ENCODE measurements around the gene COPB1. TPM values are rescaled to one million over a fixed set of nuclear protein-coding genes. Genes with fewer than 3 reads are reported as not detected.

COPB1 gene
- total RNA-seq (2021; fragmentation: NEBNext Ultra II Directional; extraction: Animal tissue kit (Norgen Biotek cat#: 25700)) = 71.0 and 72.1 TPM in 2 replicates
- 17.0 and 28.7 TPM in 2 replicates for polyA plus RNA-seq (2011; rRNA removed)
- 36.8 TPM for polyA plus RNA-seq (2011; cell fraction: cytosol; rRNA removed)
- 25.9 TPM for polyA plus RNA-seq (2011; cell fraction: nucleus; rRNA removed)
- polyA plus RNA-seq (2012, experiment 1 of 2) = 49.6 to 65.1 TPM (median 55.2 TPM) in 4 replicates
- polyA plus RNA-seq (2012, experiment 2 of 2) = 4.7 TPM
- polyA plus RNA-seq (2013, experiment 1 of 2) = 45.9 TPM
- polyA plus RNA-seq (2013, experiment 2 of 2) = 44.6 TPM
- 50.8 and 74.8 TPM in 2 replicates for polyA minus RNA-seq (2011; rRNA and poly(A)+ RNA removed)
- polyA minus RNA-seq (2011; cell fraction: cytosol; rRNA and poly(A)+ RNA removed) = 59.4 TPM
- 43.4 TPM for polyA minus RNA-seq (2011; cell fraction: nucleus; rRNA and poly(A)+ RNA removed)
- long read RNA-seq, experiment 1, transcript COPB1-202 (22 exons, 3,382 nt) = major isoform, 11 of 84 reads
- long read RNA-seq, experiment 1, partial matches to known transcripts = 53 of 84 reads
- long read RNA-seq, experiment 1, other reads (novel, unspliced or antisense) = 19 of 84 reads
- long read RNA-seq, experiment 2, transcript COPB1-202 (22 exons, 3,382 nt) = major isoform, 28 of 95 reads
- long read RNA-seq, experiment 2, partial matches to known transcripts = 46 of 95 reads
- long read RNA-seq, experiment 2, other reads (novel, unspliced or antisense) = 18 of 95 reads

DNA sequence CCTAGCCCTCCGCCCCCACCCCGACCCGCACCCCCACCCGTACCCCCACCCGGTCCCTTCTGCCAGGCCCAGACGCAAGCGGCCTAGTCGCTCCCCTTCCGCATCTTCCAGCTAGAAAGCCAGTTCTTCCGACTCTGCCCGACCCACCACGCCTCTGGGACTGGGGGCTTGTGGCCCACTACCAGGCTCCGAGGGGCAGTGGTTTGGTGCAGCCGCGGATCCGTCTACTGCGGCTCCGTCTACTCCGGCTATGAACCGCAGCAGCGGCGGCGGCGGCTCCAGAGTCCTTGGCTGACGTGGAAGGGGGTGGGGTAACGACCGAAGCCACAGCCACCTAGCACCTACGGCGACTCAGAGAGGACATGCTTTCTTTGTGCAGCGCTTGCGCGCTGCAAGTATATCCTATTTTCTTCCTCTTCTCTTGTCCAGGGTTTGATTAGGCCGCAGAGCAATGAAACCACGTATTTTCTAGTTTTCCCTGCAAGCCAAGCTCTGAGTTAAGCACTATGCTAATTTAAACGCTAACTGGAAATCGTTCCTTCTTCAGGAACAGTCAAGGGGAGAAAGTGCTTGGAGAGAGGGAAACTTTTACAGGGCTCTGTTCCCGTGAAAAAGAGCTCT lies at the start of gene COPB1:
TSS of gene COPB1 (minus strand) at position 252 of the 621 bp plus-strand sequence. CDS start 883 bp downstream, outside the sequence.
- Histone ChIP-seq H3K23me2 (ENCODE audit: low read depth, low read length) (peaks cover 3% of the 10 kb centered on the region; the same call in 1 of the 2 replicates), H3K79me2 (ENCODE audit: control insufficient read depth in 1 of 2, insufficient read depth in 2 of 2, low read length in 2 of 2) (peaks cover 0 to 17% of the 10 kb centered on the region in 2 experiments; a peak in 3 of 4 replicates), H3K14ac (ENCODE audit: insufficient read length) (no peak within 1 kb of the TSS), H3K79me1 (ENCODE audit: low read depth, low read length) (no peaks in the 10 kb centered on the region), H2BK12ac (ENCODE audit: low read depth, low read length) (no peak within 1 kb of the TSS; the same call in 1 of the 2 replicates), H3K36me3 (ENCODE audit: control insufficient read depth in 2 of 4, insufficient read depth in 4 of 4, low read length in 3 of 4) (peaks cover 0 to 33% (median 5%) of the 10 kb centered on the region in 4 experiments; a peak in 4 of 8 replicates), H3K56ac (replicated peaks; ENCODE audit: insufficient read length, low read depth, low read length) (peak within 1 kb of the TSS; percentile 86), H2BK120ac (replicated peaks; ENCODE audit: low read depth, low read length) (no peak within 1 kb of the TSS), H2BK5ac (ENCODE audit: low read depth, low read length) (peak within 1 kb of the TSS; percentile 50; the same call in 1 of the 2 replicates), H3K27me3 (replicated peaks in 1 of 4; ENCODE audit: control insufficient read depth in 3 of 4, extremely low read depth in 1 of 4, insufficient read depth in 3 of 4, low read length in 3 of 4) (no peaks in the 10 kb centered on the region), H3K4me1 (replicated peaks in 1 of 4; ENCODE audit: control insufficient read depth in 3 of 4, insufficient read depth in 4 of 4, low read length in 3 of 4) (no peaks in the 10 kb centered on the region; a peak in 1 of 7 replicates), H2BK20ac (ENCODE audit: low read length) (no peak within 1 kb of the TSS), H3K4ac (replicated peaks; ENCODE audit: insufficient read length, low read depth, low read length) (no peak within 1 kb of the TSS), H3K4me2 (ENCODE audit: insufficient read depth in 1 of 2, low read depth in 2 of 2, low read length in 2 of 2) (peak within 1 kb of the TSS; percentile 60 to 69), H3K27ac (ENCODE audit: low read depth, low read length) (peak within 1 kb of the TSS; percentile 67), H3K9me3 (ENCODE audit: insufficient read depth in 2 of 2, low read depth in 1 of 2, low read length in 1 of 2) (no peaks in the 10 kb centered on the region), H4K8ac (ENCODE audit: extremely low read depth, insufficient read depth, low read length) (peak within 1 kb of the TSS; percentile 86), H4K20me1 (replicated peaks in 1 of 2; ENCODE audit: control insufficient read depth in 1 of 2, insufficient read depth in 2 of 2, low read length in 2 of 2) (peaks cover 0 to 3% of the 10 kb centered on the region in 2 experiments), H2AFZ (ENCODE audit: low read length) (peak within 1 kb of the TSS; percentile 85; the same call in 1 of the 2 replicates), H3K18ac (ENCODE audit: extremely low read depth, low read length) (peak within 1 kb of the TSS; percentile 73), H2AK5ac (ENCODE audit: low read depth, low read length) (no peak within 1 kb of the TSS), H3K4me3 (ENCODE audit: extremely low read depth in 1 of 4, insufficient read depth in 2 of 4, low read depth in 3 of 4, low read length in 4 of 4) (peak within 1 kb of the TSS; percentile 70 to 87 (median 77)), H4K5ac (ENCODE audit: insufficient read length, low read depth, low read length) (peak within 1 kb of the TSS; percentile 81), H2BK15ac (ENCODE audit: low read length) (no peak within 1 kb of the TSS), H4K91ac (replicated peaks; ENCODE audit: insufficient read length, low read length) (no peak within 1 kb of the TSS), H3K23ac (ENCODE audit: insufficient read length) (no peak within 1 kb of the TSS), H3K9ac (replicated peaks in 1 of 4; ENCODE audit: extremely low read depth in 1 of 4, low read depth in 3 of 4, low read length in 3 of 4) (peak within 1 kb of the TSS; percentile 69 to 93 (median 82))
- FAIRE-seq (peak; percentile 39), DNase-seq (ENCODE audit: low read depth in 1 of 2, low spot score in 2 of 2) (peak; percentile 65 to 92)
- 3% methylated on average over 29 of the region's 37 CpGs; no CpG with 5 or more reads in 1 of the 2 experiments for WGBS, 2 experiments (ENCODE audit: extremely low coverage in 1 of 2, insufficient coverage in 1 of 2, insufficient read length in 1 of 2, insufficient replicate concordance in 2 of 2, low coverage in 1 of 2, low lambda C conversion rate in 2 of 2, missing lambda C conversion rate in 1 of 2)
- POLR2A ChIA-PET (ENCODE audit: partially characterized antibody) = interaction anchor here (0.6 to 1.7 kb wide), 13 partner anchors 9 to 392 kb away, joined by 3 to 10 read pairs (median 4); partner anchors contain the start of genes CYP2R1, PDE3B and PSMA1
- CTCF ChIA-PET (ENCODE audit: partially characterized antibody) = interaction anchor here (0.9 to 1.0 kb wide), 2 partner anchors 45 to 126 kb away, joined by 3 read pairs; no protein-coding TSS in a partner anchor
- TF ChIP-seq POU5F1 (IDR thresholded peaks at IDR 0.05; ENCODE audit: low read depth, low read length) (no peak), EGR1 (IDR thresholded peaks at IDR 0.05; ENCODE audit: borderline replicate concordance, low read depth, low read length) (no peak), TAF7 (optimal IDR thresholded peaks at IDR 0.05; ENCODE audit: borderline replicate concordance, low read depth, low read length) (peak; percentile 89), CHD1 (IDR thresholded peaks at IDR 0.05; ENCODE audit: low read depth, low read length) (no peak), KDM1A (IDR thresholded peaks at IDR 0.05; ENCODE audit: borderline replicate concordance, low read length) (no peak), ASH2L (IDR thresholded peaks at IDR 0.05; ENCODE audit: low read length) (peak; percentile 96), RBBP5 (IDR thresholded peaks at IDR 0.05; ENCODE audit: borderline replicate concordance, low read depth, low read length) (peak; percentile 86; the same call in 1 of the 2 replicates), SP4 (IDR thresholded peaks at IDR 0.05; ENCODE audit: low read length) (no peak), BRCA1 (IDR thresholded peaks at IDR 0.05; ENCODE audit: low read depth, low read length) (no peak), TAF1 (IDR thresholded peaks at IDR 0.05; ENCODE audit: low read depth, low read length) (peak; percentile 92)

All from H1 (cell line).